Measurements from ENCODE around the gene SACM1L. TPM values are rescaled to one million over a fixed set of nuclear protein-coding genes. Genes with fewer than 3 reads are reported as not detected.

The SACM1L gene
- total RNA-seq, 2 donors from 2014 or later, result 26.9 to 32.1 TPM

- no peak for ATAC-seq
- DNase-seq, result no peak
- intact Hi-C loops (cut with DNase I), result no loop called here
Observed at GRCh38 chr3:45776301-45776595, 87.1 kb downstream of the SACM1L start.

- ATAC-seq, result no peak
- no peak for DNase-seq
- intact Hi-C loops (cut with DNase I), result no loop called here
Observed at GRCh38 chr3:45776611-45777010, 87.4 kb downstream of the SACM1L start.

- ATAC-seq (no peak), DNase-seq (no peak)
- intact Hi-C loops (cut with DNase I), result no loop called here
Observed at GRCh38 chr3:45777111-45777745, 88.0 kb downstream of the SACM1L start.

GRCh38 chr3:45777746-45778386, 88.7 kb downstream of the SACM1L start:
- intact Hi-C loops (cut with DNase I), result no loop called here
- no peak for ATAC-seq
- DNase-seq, result no peak

DNA sequence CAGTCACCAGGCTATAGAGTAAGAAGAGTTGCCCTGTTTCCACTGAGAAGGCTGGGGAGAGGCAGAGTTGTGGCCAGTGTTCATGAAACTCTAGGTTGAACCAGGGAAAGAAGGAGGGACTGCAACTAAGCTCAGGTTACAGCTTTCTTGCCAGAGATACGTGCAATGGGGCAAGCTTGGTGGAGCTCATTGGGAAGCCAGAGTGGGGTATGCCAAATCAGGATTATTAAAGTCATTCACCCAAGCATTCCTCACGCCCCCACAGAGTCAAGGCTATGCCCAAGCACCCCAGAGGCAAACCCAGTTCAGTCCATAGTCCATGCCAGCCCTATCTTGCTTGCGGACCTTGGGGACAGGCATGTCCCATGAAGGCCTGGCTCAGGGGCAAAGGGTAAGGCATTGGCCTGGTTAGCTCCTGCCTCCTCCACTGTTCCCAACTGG, 89.6 kb downstream of the SACM1L start:
- intact Hi-C loops (cut with DNase I), result no loop called here
- ATAC-seq (no peak), DNase-seq (no peak)

DNA sequence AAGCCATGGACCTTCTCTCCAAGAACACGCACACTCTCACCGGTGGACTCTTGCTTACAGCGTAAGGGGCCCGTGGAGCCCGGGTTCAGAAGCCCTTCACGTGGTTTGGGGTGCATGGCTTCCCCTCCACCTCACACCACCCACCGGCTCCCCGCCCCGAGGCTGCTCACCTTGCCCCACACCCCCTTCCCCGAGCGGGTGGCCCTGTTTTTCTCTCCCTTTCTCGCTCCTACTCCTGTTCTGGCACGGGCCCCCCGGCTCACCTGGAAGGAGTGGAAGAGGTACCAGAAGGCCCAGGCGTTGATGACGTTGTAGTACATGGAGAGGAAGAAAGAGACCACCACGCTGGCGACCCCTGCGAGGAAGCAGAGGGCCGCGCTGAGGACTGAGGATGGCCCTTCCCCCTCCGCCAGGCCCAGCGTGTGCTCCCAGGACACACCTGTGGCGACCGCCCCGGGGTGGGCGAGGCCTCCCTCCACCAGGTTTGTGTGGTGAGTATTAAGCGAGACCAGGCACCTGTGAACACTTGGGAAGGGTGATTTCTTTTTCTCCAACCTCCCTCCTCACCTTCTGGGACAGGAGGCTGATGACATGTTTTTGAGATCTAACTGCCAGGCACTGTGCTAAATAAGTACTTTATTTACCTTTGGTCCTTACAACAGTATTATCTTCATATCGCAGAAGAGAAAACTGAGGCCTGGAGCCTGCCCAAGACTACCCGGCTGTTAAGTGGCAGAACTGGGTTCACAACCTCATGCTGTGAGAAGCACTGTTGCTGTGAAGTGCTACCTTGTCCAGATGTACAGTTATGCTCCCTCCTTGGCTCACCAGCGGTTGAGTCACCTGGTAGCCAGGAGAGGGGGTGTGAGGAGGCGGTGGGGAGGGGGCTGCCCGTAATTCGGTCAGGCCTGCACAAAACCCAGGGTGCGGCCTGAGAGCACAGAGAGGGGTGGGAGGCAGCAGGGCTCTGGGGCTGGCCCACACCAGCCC, 90.8 kb downstream of the SACM1L start:
- no peak for DNase-seq

DNA sequence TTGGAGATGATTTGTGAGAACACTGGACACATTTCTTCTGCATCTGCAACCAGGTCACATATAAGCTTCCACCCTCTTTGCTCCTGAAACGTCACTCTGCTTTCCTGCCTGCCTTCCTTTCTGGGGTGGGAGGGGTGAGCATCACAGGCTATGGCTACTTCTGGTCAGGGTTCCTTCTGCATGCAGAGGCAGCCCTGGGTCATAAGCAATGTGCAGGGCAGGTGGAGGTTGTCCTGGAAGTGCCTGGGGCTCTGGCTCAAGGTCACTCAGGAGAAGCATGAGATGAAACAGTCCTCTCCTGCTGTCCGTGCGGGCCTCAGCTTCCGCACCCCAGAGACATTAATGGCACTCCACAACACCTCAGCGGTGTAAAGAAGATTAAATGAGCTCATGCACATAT, 92.1 kb downstream of the SACM1L start:
- DNase-seq (no peak), ATAC-seq (no peak)
- intact Hi-C loops (cut with DNase I), result no loop called here

More for the DNA sequence above, 90.8 kb downstream of the SACM1L start:
- no peak for ATAC-seq
- intact Hi-C loops (cut with DNase I), result no loop called here

DNA sequence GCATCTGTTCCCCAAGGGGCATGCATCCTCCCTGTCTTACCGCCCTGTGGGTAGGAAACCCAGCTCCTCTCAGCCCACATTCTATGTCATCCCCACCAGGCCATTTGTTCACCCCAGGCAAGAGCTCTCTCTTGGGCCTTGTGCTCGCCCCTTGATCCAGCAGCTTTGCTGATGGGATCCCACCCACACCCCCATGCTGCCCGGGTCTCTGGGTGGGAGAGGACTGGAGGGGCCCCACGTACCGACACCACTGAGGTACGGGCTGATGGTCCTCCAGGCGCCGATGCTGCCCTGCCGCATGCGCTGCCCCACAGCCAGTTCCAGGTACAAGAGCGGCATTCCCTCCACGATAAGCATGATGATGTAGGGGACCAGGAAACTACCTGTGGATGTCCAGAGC, 92.6 kb downstream of the SACM1L start:
- intact Hi-C loops (cut with DNase I), result no loop called here
- DNase-seq (no peak), ATAC-seq (no peak)

- intact Hi-C loops (cut with DNase I), result no loop called here
- DNase-seq, result no peak
- ATAC-seq, result no peak
Observed at GRCh38 chr3:45782381-45782780, 93.2 kb downstream of the SACM1L start.

DNA sequence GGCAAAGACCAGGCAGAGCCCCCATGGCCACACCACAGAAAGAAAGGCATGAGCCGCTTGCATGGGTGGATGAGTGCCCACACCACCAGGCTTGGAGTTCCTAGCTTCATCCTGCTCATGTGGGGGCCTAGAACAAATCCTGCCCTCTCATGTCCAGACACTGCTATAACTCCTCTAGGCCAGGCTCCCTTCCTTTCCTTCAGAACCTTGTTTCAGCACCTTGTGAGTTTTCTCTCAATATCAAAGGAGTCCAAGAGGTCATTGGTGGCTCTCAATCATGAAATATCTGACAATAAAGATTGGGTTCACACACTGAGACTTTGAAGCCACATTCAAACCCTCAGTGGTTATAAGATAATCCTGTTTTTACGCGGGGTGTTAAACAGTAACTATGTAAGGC, 94.5 kb downstream of the SACM1L start:
- intact Hi-C loops (cut with DNase I), result no loop called here
- no peak for DNase-seq
- no peak for ATAC-seq

- intact Hi-C loops (cut with DNase I), result no loop called here
- DNase-seq, result no peak
- no peak for ATAC-seq
Observed at GRCh38 chr3:45785605-45786150, 96.5 kb downstream of the SACM1L start.

DNA sequence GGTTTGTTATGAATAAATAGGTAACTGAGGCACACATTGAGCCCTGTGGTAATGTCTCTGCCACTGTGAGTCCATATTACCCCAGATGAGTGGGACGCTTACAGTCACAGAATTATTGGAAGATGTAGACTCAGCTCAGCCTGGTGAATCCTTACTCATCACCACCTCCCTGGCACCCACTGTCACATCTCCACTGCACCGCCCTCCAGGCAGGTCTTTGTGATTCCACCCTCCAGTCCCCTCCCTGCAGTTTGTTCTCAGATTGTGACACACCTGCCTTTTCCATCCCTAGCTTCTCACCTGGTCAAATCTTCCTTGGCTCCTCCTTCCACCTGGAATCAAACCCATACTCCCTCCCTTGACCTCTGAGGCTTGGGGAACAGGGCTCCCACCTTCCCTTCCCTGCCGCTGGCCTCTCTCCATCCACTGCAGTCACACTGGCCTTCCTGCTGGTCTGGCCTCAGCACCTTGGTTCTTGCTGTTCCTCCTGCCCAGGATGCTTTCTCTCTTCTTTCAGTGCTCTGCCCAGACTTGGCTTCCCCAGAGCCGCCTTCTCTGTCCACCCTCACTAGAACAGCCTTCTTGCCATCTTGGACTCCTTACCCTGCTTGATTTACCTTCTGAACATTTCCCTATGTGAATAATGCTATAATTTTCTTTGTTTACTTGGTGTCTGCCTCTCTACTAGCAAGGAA, 97.8 kb downstream of the SACM1L start:
- no peak for ATAC-seq
- no peak for DNase-seq
- intact Hi-C loops (cut with DNase I), result no loop called here

GRCh38 chr3:45787551-45787950, 98.4 kb downstream of the SACM1L start:
- ATAC-seq (no peak), DNase-seq (no peak)
- intact Hi-C loops (cut with DNase I), result no loop called here

DNA sequence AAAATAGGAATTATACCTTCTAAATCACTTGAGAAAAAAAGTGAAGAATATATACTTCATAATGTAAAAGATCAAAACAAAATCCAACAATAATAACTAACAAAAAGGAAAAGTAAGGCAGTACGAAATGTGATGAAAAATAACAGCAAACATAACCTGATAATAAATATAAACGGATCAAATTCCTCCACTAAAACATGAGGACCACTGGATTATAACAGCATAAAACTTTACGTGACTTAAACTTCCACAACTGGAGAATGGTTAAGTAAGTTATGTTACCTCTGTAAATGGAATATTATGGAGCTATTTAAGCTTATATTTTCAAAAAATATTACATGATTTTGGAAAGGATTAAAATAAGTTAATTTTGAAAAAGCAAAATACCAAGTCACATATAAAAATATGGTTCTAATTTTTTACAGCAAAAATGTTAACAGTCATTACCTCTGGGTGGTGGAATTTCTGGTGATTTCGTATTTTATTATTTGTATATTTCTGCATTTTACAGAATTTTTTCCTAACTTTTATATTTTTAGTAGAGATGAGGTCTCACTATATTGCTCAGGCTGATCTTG, 100.1 kb downstream of the SACM1L start:
- ATAC-seq, result no peak
- DNase-seq, result no peak
- intact Hi-C loops (cut with DNase I), result no loop called here

DNA sequence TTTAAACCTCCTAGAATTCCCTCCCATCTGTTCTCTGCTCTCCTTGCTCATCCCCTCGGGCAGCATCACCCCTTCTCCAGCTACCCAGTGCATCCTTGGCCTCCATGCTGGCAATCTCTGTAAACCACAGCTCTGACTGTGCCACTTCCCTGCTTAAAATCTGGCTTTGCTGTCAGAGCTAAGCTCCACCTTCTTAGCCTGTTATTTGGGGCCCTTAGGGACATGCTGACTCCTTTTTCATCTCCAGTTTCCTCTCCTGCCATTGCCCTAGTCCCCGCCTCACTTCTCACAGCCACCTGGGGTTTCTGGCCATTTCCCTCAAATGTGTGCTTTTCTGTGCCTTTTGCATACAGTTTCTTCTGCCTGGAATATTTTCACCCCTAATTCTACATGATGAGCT, 101.4 kb downstream of the SACM1L start:
- DNase-seq (no peak), ATAC-seq (no peak)
- intact Hi-C loops (cut with DNase I), result no loop called here

DNA sequence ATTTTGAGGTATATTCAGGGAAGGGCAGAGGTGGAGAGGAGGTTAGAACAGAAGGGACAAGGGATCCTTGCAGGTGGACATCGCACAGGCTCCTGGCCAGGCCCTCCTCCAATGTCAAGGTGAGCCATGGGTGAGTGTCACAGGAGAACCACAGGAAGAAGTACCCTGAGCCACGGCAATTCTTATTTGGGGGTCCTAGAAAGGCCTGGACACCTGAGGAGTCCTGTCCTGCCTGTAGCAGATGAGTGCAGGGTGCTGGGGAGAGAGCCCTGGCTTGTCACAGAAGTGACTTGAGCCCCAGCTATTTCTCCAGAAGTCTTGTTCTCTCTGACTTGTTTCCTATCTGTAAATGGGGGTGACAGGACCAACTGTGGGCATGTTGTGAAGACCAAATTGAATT, 102.8 kb downstream of the SACM1L start:
- no peak for DNase-seq
- intact Hi-C loops (cut with DNase I), result no loop called here
- ATAC-seq, result no peak

GRCh38 chr3:45792516-45793172, 103.4 kb downstream of the SACM1L start:
- no peak for ATAC-seq
- intact Hi-C loops (cut with DNase I), result no loop called here
- DNase-seq, result no peak

- ATAC-seq (no peak), DNase-seq (no peak)
- intact Hi-C loops (cut with DNase I), result no loop called here
Observed at GRCh38 chr3:45793482-45794176, 104.4 kb downstream of the SACM1L start.

Data from left cardiac atrium (tissue), 4 donors.